B cell (primary cell): ENCODE data around the gene LEMD3. TPM values are rescaled to one million over a fixed set of nuclear protein-coding genes. Genes with fewer than 3 reads are reported as not detected.

Experiments used
- ATAC-seq: fragments of 200-7000 bp; cut with Tn5 transposase; one replicate; pipeline ENCODE4 v1.10.0; 2021; ENCODE audit warnings: low read depth, mild to moderate bottlenecking, moderate number of reproducible peaks, moderate library complexity
- CTCF ChIA-PET: fragments of 350-600 bp; sonication (Branson Sonifier 250); formaldehyde crosslinking; loops from one replicate; lab custom pipeline; 2021; ENCODE audit warnings: antibody characterized with exemption, inconsistent platforms; lab: Charles Lee
- POLR2A ChIA-PET: fragments of 350-600 bp; sonication (Branson Sonifier 250); formaldehyde crosslinking; loops from one replicate; lab custom pipeline; 2021; ENCODE audit warnings: antibody characterized with exemption; lab: Charles Lee
- DNase-seq: peaks from one replicate; pipeline ENCODE4 v3.0.0; 2013
- H2AFZ ChIP-seq: 2 replicates; pipeline ENCODE4 v1.6.1; 2012; ENCODE audit warnings: mild to moderate bottlenecking, low read depth, low read length; ENCODE audit not compliant: insufficient read depth, poor library complexity, severe bottlenecking
- H3K27ac ChIP-seq, 2 donors: 1 replicate in 1 of 2; 2 replicates in 1 of 2; pipeline ENCODE4 v1.5.1; 2012 to 2013; ENCODE audit warnings: low read length in 2 of 2, mild to moderate bottlenecking in 2 of 2, moderate library complexity in 1 of 2
- H3K27me3 ChIP-seq, 4 experiments: fragments of 200-600 bp in 1 of 4; sonication (generic) in 1 of 4; replicated peaks in 1 of 4; 1 replicate in 2 of 4; 2 replicates in 2 of 4; pipeline versions ENCODE4 v1.6.1 to v1.7.0; 2013 to 2016; ENCODE audit warnings: low read length in 3 of 4, mild to moderate bottlenecking in 2 of 4, mixed read lengths in 1 of 4, moderate library complexity in 1 of 4; ENCODE audit not compliant: insufficient read depth in 4 of 4, control insufficient read depth in 3 of 4; ENCODE audit errors: control extremely low read depth in 1 of 4
- H3K36me3 ChIP-seq, 2 experiments: replicated peaks in 1 of 2; 1 replicate in 1 of 2; 2 replicates in 1 of 2; pipeline versions ENCODE4 v1.6.1 to v1.7.1; 2013; ENCODE audit warnings: low read length in 1 of 2; ENCODE audit not compliant: insufficient read depth in 2 of 2, control insufficient read depth in 1 of 2; ENCODE audit errors: control extremely low read depth in 1 of 2, extremely low read depth in 1 of 2
- H3K4me1 ChIP-seq, 2 donors: fragments of 200-600 bp in 1 of 2; sonication (generic) in 1 of 2; 1 replicate in 1 of 2; 2 replicates in 1 of 2; pipeline versions ENCODE4 v1.5.1 to v1.6.1; 2013 to 2017; ENCODE audit warnings: low read length in 2 of 2; ENCODE audit not compliant: control insufficient read depth in 2 of 2, insufficient read depth in 2 of 2
- H3K4me2 ChIP-seq: replicated peaks from 2 replicates; pipeline ENCODE3; 2012; ENCODE audit warnings: mild to moderate bottlenecking, low read depth, low read length; ENCODE audit not compliant: poor library complexity, severe bottlenecking
- H3K4me3 ChIP-seq, 5 experiments: fragments of 200-600 bp in 1 of 5; sonication (generic) in 1 of 5; 1 replicate in 3 of 5; 2 replicates in 2 of 5; pipeline versions ENCODE4 v1.5.1 to v1.7.0; 2011 to 2016; ENCODE audit warnings: low read length in 4 of 5, mild to moderate bottlenecking in 4 of 5, low read depth in 2 of 5, control low read depth in 1 of 5, moderate library complexity in 1 of 5; ENCODE audit not compliant: insufficient read depth in 1 of 5; ENCODE audit errors: control extremely low read depth in 1 of 5, extremely low read depth in 1 of 5
- H3K79me2 ChIP-seq: fragments of 200-600 bp; sonication (generic); one replicate; pipeline ENCODE4 v1.6.0; 2016; ENCODE audit warnings: low read length; ENCODE audit not compliant: control insufficient read depth, insufficient read depth
- H3K9ac ChIP-seq: fragments of 200-600 bp; sonication (generic); 2 replicates; pipeline ENCODE4 v1.6.1; 2017; ENCODE audit warnings: mild to moderate bottlenecking, low read length, moderate library complexity
- H3K9me3 ChIP-seq, 3 donors: one replicate each; pipeline versions ENCODE4 v1.6.1 to v1.7.1; 2013; ENCODE audit warnings: low read length in 2 of 3; ENCODE audit not compliant: control insufficient read depth in 2 of 3, insufficient read depth in 1 of 3; ENCODE audit errors: control extremely low read depth in 1 of 3
- H4K20me1 ChIP-seq: 2 replicates; pipeline ENCODE4 v1.6.0; 2012; ENCODE audit warnings: mild to moderate bottlenecking, low read length; ENCODE audit not compliant: insufficient read depth, control insufficient read depth, poor library complexity, severe bottlenecking
- H3K27ac Mint-ChIP-seq: one replicate; pipeline ENCODE4 v1.8.0; 2021; ENCODE audit warnings: mixed read lengths
- H3K27me3 Mint-ChIP-seq: one replicate; pipeline ENCODE4 v1.8.0; 2021; ENCODE audit warnings: mixed read lengths
- H3K4me1 Mint-ChIP-seq: one replicate; pipeline ENCODE4 v1.8.0; 2021; ENCODE audit warnings: mixed read lengths
- H3K4me3 Mint-ChIP-seq: one replicate; pipeline ENCODE4 v1.8.0; 2021; ENCODE audit warnings: mixed read lengths
- H3K9me3 Mint-ChIP-seq: one replicate; pipeline ENCODE4 v1.8.0; 2022; ENCODE audit warnings: mixed read lengths; ENCODE audit not compliant: insufficient read depth
- EZH2 ChIP-seq: IDR thresholded peaks from 2 replicates; pipeline ENCODE4 v1.6.1; 2012; ENCODE audit warnings: borderline replicate concordance, low read depth, mild to moderate bottlenecking, moderate library complexity, low read length; ENCODE audit not compliant: insufficient read depth, poor library complexity, severe bottlenecking
- WGBS: methylation state at CpG from one replicate; pipeline ENCODE4 v1.1.5; 2013; ENCODE audit warnings: missing lambda C conversion rate; ENCODE audit not compliant: insufficient coverage; 5-methylcytosine and 5-hydroxymethylcytosine counted together
- intact Hi-C: fragments of 100-400 bp; cut with micrococcal nuclease; formaldehyde crosslinking; loops from one replicate; pipeline ENCODE4 v1.10.0; 2022
- polyA plus RNA-seq: library from polyadenylated mRNA; depleted of rRNA; stranded (reverse); fragments of >200 nt; gene quantifications from 2 replicates; pipeline ENCODE4 v1.2.3, GENCODE V29; 2012
- total RNA-seq, 2 donors: library from RNA; stranded (reverse); fragments of 120-200 nt in 1 of 2; gene quantifications; 1 replicate in 1 of 2; 2 replicates in 1 of 2; pipeline versions ENCODE4 v1.2.3 to v1.2.4, GENCODE V29; 2013 to 2022
- TF ChIP-seq, protein P1 (sequence below): fragments of 200-600 bp; IDR thresholded peaks from one replicate; pipeline ENCODE4 v1.8.0; 2022; ENCODE audit warnings: antibody characterized with exemption, mild to moderate bottlenecking

Gene LEMD3
- total and polyA plus RNA-seq, 2 donors (not counting 1 experiment from before 2014, with no cell fraction given): 19.4 to 71.8 TPM

- no peaks in the 10 kb centered on the region for H3K27me3 Mint-ChIP-seq
- Histone ChIP-seq H3K4me1 (peaks cover 40 to 50% of the 10 kb centered on the region in 2 donors), H4K20me1 (peaks cover 20% of the 10 kb centered on the region), H3K79me2 (peaks cover 82% of the 10 kb centered on the region), H3K9me3 (peaks cover 0 to 13% (median 3%) of the 10 kb centered on the region in 3 donors), H3K4me2 (peak overlapping the region; percentile 34), H3K4me3 (no peak overlapping the region), H3K9ac (no peak overlapping the region), H2AFZ (no peak overlapping the region), H3K27me3 (no peaks in the 10 kb centered on the region), H3K27ac (peak overlapping the region in 1 of 2 donors; percentile 35), H3K36me3 (peaks cover 0 to 6% of the 10 kb centered on the region in 2 experiments)
- peaks cover 68% of the 10 kb centered on the region for H3K4me1 Mint-ChIP-seq
- no peak for TF ChIP-seq EZH2
- TF ChIP-seq, protein P1, sequence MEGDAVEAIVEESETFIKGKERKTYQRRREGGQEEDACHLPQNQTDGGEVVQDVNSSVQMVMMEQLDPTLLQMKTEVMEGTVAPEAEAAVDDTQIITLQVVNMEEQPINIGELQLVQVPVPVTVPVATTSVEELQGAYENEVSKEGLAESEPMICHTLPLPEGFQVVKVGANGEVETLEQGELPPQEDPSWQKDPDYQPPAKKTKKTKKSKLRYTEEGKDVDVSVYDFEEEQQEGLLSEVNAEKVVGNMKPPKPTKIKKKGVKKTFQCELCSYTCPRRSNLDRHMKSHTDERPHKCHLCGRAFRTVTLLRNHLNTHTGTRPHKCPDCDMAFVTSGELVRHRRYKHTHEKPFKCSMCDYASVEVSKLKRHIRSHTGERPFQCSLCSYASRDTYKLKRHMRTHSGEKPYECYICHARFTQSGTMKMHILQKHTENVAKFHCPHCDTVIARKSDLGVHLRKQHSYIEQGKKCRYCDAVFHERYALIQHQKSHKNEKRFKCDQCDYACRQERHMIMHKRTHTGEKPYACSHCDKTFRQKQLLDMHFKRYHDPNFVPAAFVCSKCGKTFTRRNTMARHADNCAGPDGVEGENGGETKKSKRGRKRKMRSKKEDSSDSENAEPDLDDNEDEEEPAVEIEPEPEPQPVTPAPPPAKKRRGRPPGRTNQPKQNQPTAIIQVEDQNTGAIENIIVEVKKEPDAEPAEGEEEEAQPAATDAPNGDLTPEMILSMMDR: no peak
- H3K4me3 Mint-ChIP-seq: peak overlapping the region; percentile 54
- WGBS: no CpG with 5 or more reads among the region's 4 CpGs
- intact Hi-C loops: no loop called here
- H3K9me3 Mint-ChIP-seq: peaks cover 11% of the 10 kb centered on the region
- peak overlapping the region; percentile 10 for H3K27ac Mint-ChIP-seq
- ChIA-PET CTCF (interaction anchor here (0.8 to 1.4 kb wide), 3 partner anchors 9 to 39 kb away, joined by 3 to 8 read pairs (median 4); no protein-coding TSS in a partner anchor), POLR2A (no interaction called here)
- DNase-seq (no peak), ATAC-seq (no peak)
Measured at GRCh38 chr12:65194949-65195348, 25.6 kb downstream of the LEMD3 start.

DNA sequence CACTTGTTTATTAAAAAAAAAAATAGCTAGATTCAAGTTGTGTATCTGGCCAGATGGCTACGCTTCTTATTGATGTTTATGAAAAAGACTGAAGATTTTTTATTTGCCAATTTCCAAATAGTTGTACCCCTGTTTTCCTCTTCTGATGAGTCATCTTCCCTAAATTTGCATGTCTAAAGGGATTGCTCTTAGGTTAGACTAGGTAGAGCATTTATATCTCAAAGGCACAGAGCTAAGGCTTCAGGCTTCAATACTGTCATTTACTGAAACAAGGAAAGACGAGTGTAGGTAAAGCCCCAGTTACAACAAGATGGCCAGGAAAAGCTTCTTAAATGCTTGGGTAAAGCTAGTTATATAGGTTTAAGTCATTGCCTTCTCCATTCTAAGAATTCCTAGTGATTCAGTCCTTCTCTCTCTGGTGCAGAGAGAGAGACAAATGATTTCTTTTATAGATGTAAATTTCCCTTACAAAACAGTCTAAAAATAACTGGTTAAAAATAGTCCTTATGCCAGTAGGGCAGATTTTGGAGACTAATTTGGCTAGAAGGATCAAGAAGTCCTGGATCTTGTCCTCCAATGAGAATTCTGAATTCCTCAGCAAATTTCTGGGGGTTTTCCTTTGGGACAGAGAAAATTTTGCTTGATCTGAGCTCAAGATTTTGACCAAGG, 26.1 kb downstream of the LEMD3 start:
- Histone ChIP-seq H3K36me3 (peaks cover 0 to 6% of the 10 kb centered on the region in 2 experiments), H3K4me3 (no peak overlapping the region), H2AFZ (no peak overlapping the region), H3K4me1 (peaks cover 37 to 45% of the 10 kb centered on the region in 2 donors), H3K27ac (peak overlapping the region in 1 of 2 donors; percentile 35), H3K9ac (no peak overlapping the region), H4K20me1 (peaks cover 20% of the 10 kb centered on the region), H3K27me3 (no peaks in the 10 kb centered on the region), H3K9me3 (peaks cover 0 to 13% (median 3%) of the 10 kb centered on the region in 3 donors), H3K4me2 (peak overlapping the region; percentile 34), H3K79me2 (peaks cover 82% of the 10 kb centered on the region)
- ATAC-seq: no peak
- intact Hi-C loops: no loop called here
- no peaks in the 10 kb centered on the region for H3K27me3 Mint-ChIP-seq
- H3K9me3 Mint-ChIP-seq: peaks cover 11% of the 10 kb centered on the region
- POLR2A ChIA-PET: no interaction called here
- TF ChIP-seq EZH2: no peak
- TF ChIP-seq, protein P1: no peak
- 60% methylated on average over 1 of the region's 2 CpGs for WGBS
- H3K4me3 Mint-ChIP-seq: peak overlapping the region; percentile 6
- no peak for DNase-seq
- peak overlapping the region; percentile 15 for H3K27ac Mint-ChIP-seq
- H3K4me1 Mint-ChIP-seq: peaks cover 68% of the 10 kb centered on the region
- CTCF ChIA-PET: interaction anchor here (0.8 to 1.4 kb wide), 3 partner anchors 8 to 38 kb away, joined by 3 to 8 read pairs (median 4); no protein-coding TSS in a partner anchor
